ENCODE measurements around the gene ELMO3.

The ELMO3 gene

GRCh38 chr16:67199808-67200198 lies 872 bp downstream of the ELMO3 start:
- no peak for DNase-seq

DNA sequence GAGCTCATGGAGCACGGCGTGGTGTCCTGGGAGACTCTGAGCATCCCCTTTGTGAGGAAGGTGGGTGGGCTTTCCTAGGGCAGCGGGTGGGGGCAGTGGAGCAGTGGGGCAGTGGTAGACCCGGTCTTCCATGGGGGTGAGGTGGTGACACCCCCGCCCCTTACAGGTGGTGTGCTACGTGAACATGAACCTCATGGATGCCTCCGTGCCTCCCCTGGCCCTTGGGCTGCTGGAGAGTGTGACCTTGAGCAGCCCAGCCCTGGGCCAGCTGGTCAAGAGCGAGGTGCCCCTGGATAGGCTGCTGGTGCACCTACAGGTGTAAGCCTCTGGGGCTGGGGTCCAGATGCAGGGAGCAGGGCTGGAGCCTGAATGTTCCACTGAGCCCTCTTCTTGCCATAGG lies 1.6 kb downstream of the ELMO3 start:
- DNase-seq: no peak

- DNase-seq: no peak
Measured at GRCh38 chr16:67201411-67202345, 2.7 kb downstream of the ELMO3 start.

GRCh38 chr16:67202426-67202825 lies 3.5 kb downstream of the ELMO3 start:
- no peak for DNase-seq

GRCh38 chr16:67202956-67203493 lies 4.1 kb downstream of the ELMO3 start:
- no peak for DNase-seq

DNA sequence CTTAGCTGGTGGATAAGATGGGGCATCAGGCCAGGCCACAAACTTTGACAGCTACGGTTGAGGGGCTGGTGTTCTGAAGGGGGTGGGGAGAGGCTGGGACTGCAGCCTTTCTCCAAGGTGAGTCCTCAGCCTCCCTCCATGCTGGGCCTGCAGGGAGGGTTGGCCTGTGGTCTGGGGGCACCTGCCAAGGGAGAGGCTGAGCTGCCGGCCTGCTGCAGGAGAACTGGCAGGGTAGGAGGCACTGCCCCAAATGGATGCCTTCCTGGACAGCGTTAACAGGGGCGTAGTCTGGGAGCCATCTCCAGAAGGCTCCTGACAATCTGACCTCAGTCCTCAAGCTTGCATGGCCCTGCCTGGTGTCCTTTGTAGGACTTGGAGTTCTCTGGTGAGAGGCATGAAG lies 5.1 kb downstream of the ELMO3 start:
- DNase-seq: no peak

- DNase-seq: no peak
Measured at GRCh38 chr16:67206129-67206837, 7.4 kb downstream of the ELMO3 start.

DNA sequence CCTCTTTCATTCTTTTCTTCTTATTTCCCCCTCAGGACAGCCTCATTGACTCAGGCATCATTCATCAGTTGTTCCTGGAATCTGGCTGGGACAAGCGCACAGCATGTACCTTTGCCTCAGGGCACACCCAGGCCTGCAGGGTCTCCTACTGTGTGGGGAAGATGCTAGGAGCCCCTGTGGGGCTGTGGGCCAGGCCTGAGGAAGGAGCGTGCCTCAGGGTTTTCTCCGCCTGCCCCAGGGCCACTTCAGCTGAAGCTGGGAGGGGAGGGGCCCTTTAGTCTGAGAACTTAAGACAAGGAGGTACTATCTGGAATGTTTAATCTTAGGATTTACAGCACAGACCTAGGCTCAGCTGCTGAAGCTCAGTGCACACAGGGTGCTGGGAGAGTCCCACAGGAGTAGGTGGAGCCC lies 7.9 kb downstream of the ELMO3 start:
- no peak for DNase-seq

DNA sequence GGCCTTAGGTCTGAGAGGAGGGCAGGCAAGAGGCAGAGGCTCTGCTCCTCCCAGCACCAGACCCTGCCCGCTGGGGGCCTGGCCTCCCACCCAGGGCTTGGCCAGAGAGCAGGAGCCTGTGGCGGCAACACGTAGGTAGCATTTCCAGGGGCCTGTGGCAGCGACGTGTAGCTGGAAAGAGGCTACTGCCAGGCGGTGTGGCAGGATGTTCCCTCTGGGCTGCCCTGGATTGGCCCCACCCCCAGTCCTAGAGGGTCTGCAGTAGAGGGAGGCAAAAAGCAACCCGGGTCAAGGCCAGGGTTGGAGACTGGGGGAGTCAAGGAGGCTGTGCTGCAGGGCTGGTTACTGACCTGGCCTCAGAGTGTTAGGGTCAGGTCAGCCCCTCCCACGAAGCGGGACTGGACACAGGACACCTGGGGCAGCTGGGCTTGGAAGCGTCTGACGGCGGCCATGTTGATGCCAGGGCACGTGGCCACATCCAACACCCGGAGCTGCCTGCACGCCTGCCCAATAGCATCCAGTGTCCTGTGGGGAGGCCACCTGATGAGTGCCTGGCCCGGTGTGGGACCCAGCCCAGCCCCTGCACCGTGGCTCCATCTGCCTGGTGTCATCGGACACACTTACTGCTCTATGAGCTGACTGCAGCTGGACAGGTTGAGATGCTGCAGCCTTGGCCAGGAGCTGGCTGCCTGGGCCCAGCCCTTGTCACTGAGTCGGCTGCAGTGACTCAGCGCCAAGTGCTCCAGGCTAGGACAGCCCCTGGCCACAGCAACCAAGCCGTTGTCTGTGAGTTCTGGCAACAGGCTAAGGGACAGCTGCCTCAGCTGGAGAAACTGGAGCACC lies 8.5 kb downstream of the ELMO3 start:
- no peak for DNase-seq

- DNase-seq: no peak
Measured at GRCh38 chr16:67208154-67208896, 9.4 kb downstream of the ELMO3 start.

DNA sequence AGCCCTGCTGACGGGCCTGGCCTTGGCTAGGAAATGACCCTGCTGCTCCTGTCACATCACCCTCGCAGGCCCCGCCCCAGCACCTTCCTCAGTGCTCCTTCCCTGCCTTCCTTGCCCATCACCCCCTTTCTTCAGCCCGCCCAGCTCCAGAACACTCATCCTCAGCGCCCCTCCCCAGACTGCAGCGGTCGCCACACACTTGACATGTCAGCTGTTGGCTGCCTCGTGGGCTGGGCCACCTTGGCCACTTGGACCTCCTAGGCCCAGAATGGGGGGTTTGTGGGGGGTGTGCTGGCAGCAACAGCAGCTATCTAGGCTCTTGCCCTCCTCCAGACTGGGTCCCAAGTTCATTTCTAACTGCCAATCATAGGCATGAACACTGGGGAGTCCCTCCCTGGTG lies 10.6 kb downstream of the ELMO3 start:
- no peak for DNase-seq

DNA sequence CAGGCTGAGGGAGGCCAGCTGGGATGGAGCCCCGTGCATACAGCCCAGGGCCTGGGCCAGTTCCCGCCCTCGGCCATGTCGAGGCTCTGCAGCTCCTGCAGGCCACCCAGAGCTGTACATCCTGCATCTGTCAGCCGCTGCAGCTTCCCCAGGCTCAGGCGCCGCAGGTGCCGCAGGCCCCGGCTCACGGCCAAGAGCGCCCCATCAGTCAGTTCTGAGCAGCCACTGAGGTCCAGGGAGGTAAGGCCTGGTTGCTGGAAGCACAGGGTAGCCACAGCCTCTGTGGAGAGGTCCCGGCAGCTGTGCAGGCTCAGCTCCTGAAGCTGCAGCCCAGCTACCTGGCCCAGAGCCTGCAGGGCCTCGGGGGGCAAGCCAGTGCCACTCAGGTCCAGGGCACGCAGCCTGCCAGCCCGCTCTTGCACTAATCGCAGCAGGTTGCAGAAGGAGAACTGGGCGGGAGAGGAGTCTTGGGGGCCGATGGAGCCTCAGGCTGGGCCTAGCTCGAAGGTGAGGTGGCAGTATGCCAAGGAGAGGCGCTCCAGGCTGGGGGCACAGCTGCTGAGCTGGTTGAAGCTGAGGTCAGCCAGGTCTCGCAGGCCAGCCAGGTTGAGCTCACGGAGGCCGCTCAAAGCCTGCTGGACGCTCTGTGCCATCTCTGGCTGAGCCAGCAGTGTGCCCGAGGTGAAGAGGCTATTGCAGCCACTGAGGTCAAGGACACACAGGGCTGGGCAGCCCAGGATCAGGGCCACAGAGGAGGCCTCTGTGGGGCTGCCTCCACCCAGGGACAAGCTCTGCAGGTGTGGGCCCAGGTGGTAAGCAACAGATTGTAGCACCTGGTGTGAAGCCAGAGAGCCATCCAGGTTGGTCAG lies 11.4 kb downstream of the ELMO3 start:
- DNase-seq: no peak

DNA sequence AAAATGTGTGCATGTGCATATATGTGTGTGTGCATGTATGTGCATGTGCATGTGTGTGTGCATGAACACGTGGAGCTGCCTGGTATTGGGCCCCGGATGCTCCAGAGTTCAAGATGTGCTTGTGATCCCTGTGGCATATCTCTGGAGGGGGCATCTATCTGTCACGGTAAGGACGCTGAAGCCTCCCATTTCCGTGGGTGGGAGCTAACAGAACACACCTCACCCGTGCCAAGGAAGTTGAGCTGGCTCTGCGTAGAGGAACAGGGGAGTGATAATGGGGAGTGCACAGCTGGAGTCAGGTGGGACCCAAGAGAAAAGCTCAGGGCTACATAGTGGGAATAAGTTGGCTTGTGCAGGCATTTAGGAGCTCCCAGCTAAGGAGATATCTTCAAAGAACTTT lies 12.7 kb downstream of the ELMO3 start:
- no peak for DNase-seq

DNA sequence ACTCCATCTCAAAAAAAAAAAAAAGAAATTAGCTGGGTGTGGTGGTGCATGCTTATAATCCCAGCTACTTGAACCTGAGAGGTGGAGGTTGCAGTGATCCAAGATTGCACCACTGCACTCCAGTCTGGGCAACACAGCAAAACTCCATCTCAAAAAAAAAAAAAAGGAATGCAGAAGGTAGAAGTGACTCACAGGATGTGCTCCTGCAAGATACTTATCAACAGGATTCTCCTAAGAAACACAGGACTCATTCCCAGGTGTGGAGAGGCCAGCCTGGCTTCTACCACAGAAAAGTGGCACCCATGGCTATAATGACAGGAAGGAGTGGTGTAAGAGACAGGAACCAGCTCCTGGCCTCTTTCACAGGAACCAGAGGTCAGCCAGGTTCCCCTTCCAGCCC lies 13.8 kb downstream of the ELMO3 start:
- no peak for DNase-seq

GRCh38 chr16:67213197-67214019 lies 14.5 kb downstream of the ELMO3 start:
- no peak for DNase-seq

- DNase-seq: no peak
Measured at GRCh38 chr16:67215706-67216105, 16.8 kb downstream of the ELMO3 start.

DNA sequence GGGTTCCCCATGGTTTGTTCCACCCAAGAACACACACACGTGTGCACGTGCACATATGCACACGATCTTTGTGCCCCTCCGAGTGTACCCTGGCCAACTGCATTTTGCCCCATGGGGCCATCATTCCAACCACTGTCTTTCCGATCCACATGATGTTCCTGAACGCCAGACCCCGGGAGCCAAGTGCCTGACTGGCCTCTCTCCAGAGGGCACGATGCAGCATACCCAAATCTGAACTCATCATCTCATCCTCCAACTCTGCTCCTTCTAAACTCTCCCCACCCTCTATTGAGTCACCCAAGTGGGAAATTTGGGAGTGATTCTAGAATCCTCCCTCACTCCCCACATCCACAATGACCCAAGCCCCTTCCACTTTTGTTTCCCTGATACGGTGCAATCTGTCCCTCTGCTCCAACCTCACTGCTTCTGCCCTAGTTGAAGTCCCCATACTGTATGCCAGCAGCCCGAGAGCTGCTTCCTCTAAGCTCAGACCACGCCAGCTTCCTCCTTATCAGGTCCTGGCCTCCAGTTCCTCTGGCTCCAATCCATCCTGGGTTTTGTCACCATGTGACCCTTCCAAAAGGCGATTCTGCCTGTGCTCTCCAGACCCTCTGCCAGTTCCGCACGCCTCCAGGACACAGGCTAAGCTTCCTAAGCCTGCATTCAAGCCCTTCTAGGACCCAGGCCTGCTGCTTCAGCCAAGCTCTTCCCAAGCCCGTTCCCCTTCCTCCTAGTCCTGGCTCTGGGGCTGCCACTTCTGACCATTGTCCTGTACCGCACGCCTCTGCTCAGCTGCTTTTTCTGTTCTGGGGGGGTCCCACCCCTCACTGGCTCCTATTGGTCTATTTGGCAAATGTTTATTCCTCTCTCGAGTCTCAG lies 17.9 kb downstream of the ELMO3 start:
- no peak for DNase-seq

DNA sequence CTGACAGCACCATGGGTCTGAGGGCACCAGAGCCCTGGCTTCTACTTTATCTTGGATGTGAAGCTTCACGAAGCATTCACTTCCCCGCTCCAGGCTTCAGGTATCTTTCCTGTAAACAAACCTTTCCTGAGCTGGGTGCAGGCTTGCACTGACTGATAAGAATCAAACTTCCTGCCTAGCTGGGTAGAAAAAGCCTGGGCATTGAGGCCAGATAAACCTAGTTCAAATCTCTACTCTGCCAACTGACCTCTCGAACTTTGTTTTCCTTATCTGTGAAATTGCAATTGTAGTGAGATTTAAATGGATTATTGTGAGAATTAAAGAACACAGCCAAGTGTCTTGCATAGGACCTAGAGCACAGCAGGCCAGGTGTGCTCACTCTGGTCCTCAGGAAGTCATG lies 25.1 kb downstream of the ELMO3 start:
- no peak for DNase-seq

GRCh38 chr16:67226295-67226803 lies 27.4 kb downstream of the ELMO3 start:
- no peak for DNase-seq

All from NCI-H1105 treated with DMSO at 0.1 percent for 48 hours (cell line).